Kidney (tissue), 14 donors: Measurements from ENCODE around the gene BSPRY. TPM values are rescaled to one million over a fixed set of nuclear protein-coding genes. Genes with fewer than 3 reads are reported as not detected.

Experiments used
- DNase-seq, 5 donors: peaks; one replicate each; pipeline ENCODE4 v3.0.0-alpha.2; 2013 to 2020
- FAIRE-seq: peaks from 2 replicates; lab custom pipeline; 2012; peaks lifted over from hg19 to GRCh38; lab: Jason Lieb, UNC
- H3K27ac ChIP-seq, 2 donors: one replicate each; pipeline ENCODE4 v1.7.0; 2013; ENCODE audit warnings: low read depth in 2 of 2, low read length in 2 of 2, inconsistent platforms in 1 of 2
- H3K27me3 ChIP-seq: one replicate; pipeline ENCODE4 v1.7.1; 2013; ENCODE audit warnings: low read length, inconsistent platforms; ENCODE audit not compliant: control insufficient read depth, insufficient read depth
- H3K36me3 ChIP-seq, 3 donors: one replicate each; pipeline versions ENCODE4 v1.7.0 to v1.7.1; 2013; ENCODE audit warnings: low read length in 3 of 3, control low read depth in 1 of 3, inconsistent platforms in 1 of 3; ENCODE audit not compliant: insufficient read depth in 3 of 3, control insufficient read depth in 2 of 3
- H3K4me1 ChIP-seq, 3 donors: one replicate each; pipeline versions ENCODE4 v1.7.0 to v1.7.1; 2013; ENCODE audit warnings: low read length in 3 of 3, inconsistent platforms in 1 of 3, low read depth in 1 of 3; ENCODE audit not compliant: control insufficient read depth in 2 of 3, insufficient read depth in 2 of 3
- H3K4me3 ChIP-seq, 3 donors: one replicate each; pipeline versions ENCODE4 v1.7.0 to v1.8.1; 2013; ENCODE audit warnings: low read length in 3 of 3, control low read depth in 1 of 3, inconsistent platforms in 1 of 3
- H3K9ac ChIP-seq, 3 donors: one replicate each; pipeline versions ENCODE4 v1.7.0 to v1.7.1; 2013; ENCODE audit warnings: low read length in 3 of 3, control low read depth in 1 of 3, inconsistent platforms in 1 of 3
- H3K9me3 ChIP-seq, 3 donors: one replicate each; pipeline versions ENCODE4 v1.7.0 to v1.7.1; 2013; ENCODE audit warnings: low read length in 3 of 3, control low read depth in 1 of 3, inconsistent platforms in 1 of 3; ENCODE audit not compliant: control insufficient read depth in 2 of 3, insufficient read depth in 1 of 3
- CTCF ChIP-seq: IDR thresholded peaks from 3 replicates; pipeline ENCODE4 v1.5.1; 2012; ENCODE audit warnings: mild to moderate bottlenecking, moderate library complexity, borderline replicate concordance; ENCODE audit not compliant: insufficient read depth; ENCODE audit errors: extremely low read depth
- intact Hi-C: fragments of 100-400 bp; cut with DNase I; formaldehyde crosslinking; loops from one replicate; pipeline ENCODE4 v1.11.1; 2022
- polyA plus RNA-seq: library from polyadenylated mRNA; stranded (reverse); fragments of 350-450 nt; fragmentation: Illumina TruSeq; extraction: RNeasy Lipid Tissue Mini Kit (QIAGEN cat#74804); gene quantifications from one replicate; pipeline ENCODE4 v1.2.3, GENCODE V29; 2014; ENCODE audit warnings: low read depth, low replicate concordance; ENCODE audit not compliant: insufficient read depth
- total RNA-seq: library from RNA; stranded (reverse); fragmentation: NEBNext Ultra II Directional; extraction: Animal tissue kit (Norgen Biotek cat#: 25700); gene quantifications from one replicate; pipeline ENCODE4 v1.2.1, GENCODE V29; 2021
- donor health status: control.
- donor health status: control.
- donor health status: control.
- donor health status: control.
- donor health status: control.
- donor health status: DM: yes; HTN: yes; CAD: no.
- donor health status: Normal renal cell carcinoma (clear cell type).

Gene BSPRY
- total and polyA plus RNA-seq, 2 donors from 2014 or later: 14.5 to 18.0 TPM

GRCh38 chr9:113302792-113303418 is 46.4 kb upstream of the BSPRY start, which contains the start of gene RNF183:
TSS of gene RNF183 (minus strand) at chr9:113303376. CDS start at chr9:113298184, 5,192 bp downstream.
- Histone ChIP-seq H3K27me3 (no peaks in the 10 kb centered on the region), H3K9me3 (no peaks in the 10 kb centered on the region), H3K4me1 (peaks cover 0 to 2% (median 0%) of the 10 kb centered on the region in 3 donors), H3K36me3 (no peaks in the 10 kb centered on the region), H3K27ac (peak within 1 kb of the TSS; percentile 63 to 71), H3K4me3 (peak within 1 kb of the TSS; percentile 30 to 53 (median 50)), H3K9ac (no peak within 1 kb of the TSS)
- TF ChIP-seq CTCF: no peak
- DNase-seq (peak in 4 of 5 donors; percentile 50 to 61 (median 58)), FAIRE-seq (no peak)
- intact Hi-C loops: no loop called here

GRCh38 chr9:113306566-113306965 is 42.8 kb upstream of the BSPRY start:
- intact Hi-C loops: no loop called here
- Histone ChIP-seq H3K36me3 (no peaks in the 10 kb centered on the region), H3K4me1 (peaks cover 0 to 2% (median 0%) of the 10 kb centered on the region in 3 donors), H3K9ac (no peak overlapping the region), H3K9me3 (no peaks in the 10 kb centered on the region), H3K4me3 (no peak overlapping the region), H3K27ac (no peak overlapping the region), H3K27me3 (no peaks in the 10 kb centered on the region)
- DNase-seq (no peak), FAIRE-seq (no peak)
- no peak for TF ChIP-seq CTCF

- H3K4me1 ChIP-seq: peaks cover 0 to under 1% (median 0%) of the 10 kb centered on the region in 3 donors
- no peak overlapping the region for H3K4me3 ChIP-seq
- H3K9me3 ChIP-seq: no peaks in the 10 kb centered on the region
- no peak overlapping the region for H3K9ac ChIP-seq
- FAIRE-seq (no peak), DNase-seq (peak in 3 of 5 donors; percentile 22 to 55 (median 35))
- TF ChIP-seq CTCF: no peak
- no peaks in the 10 kb centered on the region for H3K27me3 ChIP-seq
- intact Hi-C loops: no loop called here
- H3K27ac ChIP-seq: peak overlapping the region in 1 of 2 donors; percentile 43
- H3K36me3 ChIP-seq: no peaks in the 10 kb centered on the region
Observed at GRCh38 chr9:113307396-113307975, 41.9 kb upstream of the BSPRY start.
